ENCODE data around the gene NTMT2. TPM values are rescaled to one million over a fixed set of nuclear protein-coding genes. Genes with fewer than 3 reads are reported as not detected.

NTMT2 gene
- total and polyA plus RNA-seq, 9 of the 15 experiments (the other 6 are each of a cell fraction or from before 2014, with no cell fraction given) = not detected

GRCh38 chr1:170218257-170218650, 72.5 kb downstream of the NTMT2 start (continued):
- TF ChIP-seq, protein P1, sequence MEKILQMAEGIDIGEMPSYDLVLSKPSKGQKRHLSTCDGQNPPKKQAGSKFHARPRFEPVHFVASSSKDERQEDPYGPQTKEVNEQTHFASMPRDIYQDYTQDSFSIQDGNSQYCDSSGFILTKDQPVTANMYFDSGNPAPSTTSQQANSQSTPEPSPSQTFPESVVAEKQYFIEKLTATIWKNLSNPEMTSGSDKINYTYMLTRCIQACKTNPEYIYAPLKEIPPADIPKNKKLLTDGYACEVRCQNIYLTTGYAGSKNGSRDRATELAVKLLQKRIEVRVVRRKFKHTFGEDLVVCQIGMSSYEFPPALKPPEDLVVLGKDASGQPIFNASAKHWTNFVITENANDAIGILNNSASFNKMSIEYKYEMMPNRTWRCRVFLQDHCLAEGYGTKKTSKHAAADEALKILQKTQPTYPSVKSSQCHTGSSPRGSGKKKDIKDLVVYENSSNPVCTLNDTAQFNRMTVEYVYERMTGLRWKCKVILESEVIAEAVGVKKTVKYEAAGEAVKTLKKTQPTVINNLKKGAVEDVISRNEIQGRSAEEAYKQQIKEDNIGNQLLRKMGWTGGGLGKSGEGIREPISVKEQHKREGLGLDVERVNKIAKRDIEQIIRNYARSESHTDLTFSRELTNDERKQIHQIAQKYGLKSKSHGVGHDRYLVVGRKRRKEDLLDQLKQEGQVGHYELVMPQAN (IDR thresholded peaks at IDR 0.05; ENCODE audit: borderline replicate concordance) = no peak
- TF ChIP-seq RBM17 (IDR thresholded peaks at IDR 0.05; ENCODE audit: borderline replicate concordance, low read depth, low read length) = no peak
- no peak for TF ChIP-seq ZNF584 (CRISPR knock-in tag; IDR thresholded peaks at IDR 0.05; ENCODE audit: low read depth)
- TF ChIP-seq TBP (optimal IDR thresholded peaks at IDR 0.05; ENCODE audit: low read depth, low read length) = no peak
- TF ChIP-seq POLR2B (IDR thresholded peaks at IDR 0.05; ENCODE audit: low read depth, partially characterized antibody) = no peak

Small RNAs within 50 kb of the gene (microRNA-seq; reads per million reads assigned to microRNA genes)
- gene MIR3119-1 (ENCODE audit: borderline microRNAs expressed) (not detected), gene MIR3119-2 (ENCODE audit: borderline microRNAs expressed) (not detected)

Small RNAs within 50 kb of the gene (small RNA-seq; reads per million reads assigned to genes)
- not detected for gene MIR3119-2

Other genes starting within 250 kb of the NTMT2 start
- 7.1 and 8.8 TPM in 2 replicates for gene KIFAP3, start 71.3 kb upstream of the NTMT2 start, total RNA-seq (2014; rRNA removed)
- 17.5 and 19.1 TPM in 2 replicates for gene KIFAP3, start 71.3 kb upstream of the NTMT2 start, total RNA-seq (2014; rRNA removed; fragmentation: Illumina TruSeq; extraction: Trizol)
- 10.2 and 10.7 TPM in 2 replicates for gene KIFAP3, start 71.3 kb upstream of the NTMT2 start, total RNA-seq (2015; rRNA removed; fragmentation: Illumina TruSeq; extraction: Trizol)
- 12.1 and 13.0 TPM in 2 replicates for gene KIFAP3, start 71.3 kb upstream of the NTMT2 start, total RNA-seq (2021)
- gene KIFAP3, start 71.3 kb upstream of the NTMT2 start, polyA plus RNA-seq (2011; rRNA removed) = 5.6 and 10.0 TPM in 2 replicates
- 12.6 and 14.8 TPM in 2 replicates for gene KIFAP3, start 71.3 kb upstream of the NTMT2 start, polyA plus RNA-seq (2014; fragmentation: Illumina TruSeq; extraction: Trizol)
- gene KIFAP3, start 71.3 kb upstream of the NTMT2 start, polyA plus RNA-seq (2014; fragmentation: Nextera tagmentation; extraction: Ambion mirVana) = 10 to 100 TPM; 11.7 to 16.3 TPM
- 8.2 and 11.8 TPM in 2 replicates for gene KIFAP3, start 71.3 kb upstream of the NTMT2 start, polyA plus RNA-seq (2014; rRNA removed)